GM18870 (cell line): Measurements from ENCODE around the gene RIOK3.
"Not testable (repeated sequence)": the region's sequence is repeated elsewhere in the genome, so short reads cannot be mapped to it uniquely, and the experiment has no call there.

Source experiments
- ATAC-seq: cut with Tn5 transposase; IDR thresholded peaks from one replicate; pipeline ENCODE4 v1.9.1; 2021; ENCODE audit warnings: moderate library complexity; ENCODE audit not compliant: unreplicated experiment

Gene RIOK3

DNA sequence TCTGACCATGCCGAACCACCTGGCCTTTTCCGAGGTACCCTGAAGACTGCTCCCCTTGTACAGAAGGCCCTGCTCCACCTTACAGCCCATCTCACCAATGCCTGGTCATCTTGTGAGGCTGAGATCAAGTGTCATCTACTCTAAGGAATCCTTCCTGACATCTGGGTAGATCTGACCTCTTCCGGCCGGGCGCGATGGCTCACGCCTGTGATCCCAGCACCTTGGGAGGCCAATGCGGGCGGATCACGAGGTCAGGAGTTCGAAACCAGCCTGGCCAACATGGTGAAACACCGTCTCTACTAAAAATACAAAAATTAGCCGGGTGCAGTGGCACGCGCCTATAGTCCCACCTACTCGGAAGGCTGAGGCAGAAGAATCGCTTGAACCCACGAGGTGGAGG, 2.1 kb upstream of the RIOK3 start:
- ATAC-seq: no peak

DNA sequence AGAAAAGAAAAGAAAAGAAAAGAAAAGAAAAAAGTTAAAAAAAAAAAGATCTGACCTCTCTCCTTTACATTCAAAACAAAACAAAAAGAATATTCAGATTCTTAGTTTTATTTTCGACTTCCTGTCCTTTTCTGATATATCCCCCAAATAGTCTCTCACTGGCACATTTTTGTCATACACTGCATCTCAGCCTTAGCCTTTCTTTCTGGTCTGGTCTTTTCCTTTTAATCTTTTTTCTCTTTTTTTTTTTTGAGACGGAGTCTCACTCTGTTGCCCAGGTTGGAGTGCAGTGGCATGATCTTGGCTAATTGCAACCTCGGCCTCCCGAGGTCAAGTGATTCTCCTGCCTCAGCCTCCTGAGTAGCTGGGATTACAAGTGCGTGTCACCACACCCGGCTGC, 1.6 kb upstream of the RIOK3 start:
- ATAC-seq: no peak

DNA sequence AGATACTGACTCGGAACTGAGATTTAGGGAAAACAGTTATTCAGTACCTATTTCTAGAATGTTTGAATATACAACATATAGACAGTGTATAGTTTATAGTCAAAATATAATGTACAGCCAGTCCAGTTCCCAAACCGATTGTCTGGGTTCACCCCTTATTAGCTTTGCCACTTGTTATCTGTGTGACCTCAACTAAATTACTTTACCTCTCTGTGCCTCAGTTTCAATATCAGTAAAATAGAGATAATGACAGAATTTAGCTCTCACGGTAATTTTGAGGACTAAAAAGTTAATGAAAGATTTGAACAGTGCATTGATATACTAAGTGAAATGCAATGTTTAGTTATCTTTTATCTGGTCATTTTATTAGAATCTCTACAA, 750 bp upstream of the RIOK3 start:
- no peak for ATAC-seq

DNA sequence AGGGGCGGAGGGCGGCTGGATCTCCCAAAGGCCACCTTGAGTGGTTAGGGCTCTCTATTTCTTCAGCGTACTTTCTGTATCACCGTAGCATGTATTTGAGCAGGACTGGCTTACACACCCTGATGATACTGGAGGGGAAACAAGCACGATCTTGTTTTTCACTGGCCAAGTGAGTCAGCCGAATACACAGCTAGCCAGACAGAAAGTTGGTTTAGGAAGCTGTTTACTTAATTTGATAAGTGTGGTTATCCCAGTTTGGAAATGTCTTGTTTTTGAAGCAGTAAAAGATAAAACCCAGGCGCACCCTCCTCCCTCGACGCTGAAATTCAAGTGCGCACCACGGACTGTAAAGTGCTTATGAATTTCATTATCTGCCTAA, 582 bp downstream of the RIOK3 start:
- no peak for ATAC-seq

DNA sequence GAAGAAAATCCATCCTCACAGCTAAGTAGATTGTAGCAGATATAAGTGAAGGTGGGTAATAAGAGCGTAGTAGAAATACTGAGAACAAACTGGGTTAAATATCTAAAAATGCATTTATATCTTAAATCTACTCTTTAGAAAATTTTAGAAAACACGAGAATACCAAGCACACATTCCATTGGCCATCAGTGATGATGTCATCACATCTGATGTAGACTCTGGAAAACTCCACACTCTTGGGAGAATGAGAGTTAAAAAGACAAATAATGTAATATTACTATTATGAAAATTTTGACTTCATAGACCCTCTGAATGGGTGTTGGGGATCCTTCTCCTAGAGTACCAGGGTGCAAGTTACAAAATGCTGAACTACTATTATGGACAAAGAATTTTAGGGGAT, 3.7 kb downstream of the RIOK3 start:
- ATAC-seq: no peak

DNA sequence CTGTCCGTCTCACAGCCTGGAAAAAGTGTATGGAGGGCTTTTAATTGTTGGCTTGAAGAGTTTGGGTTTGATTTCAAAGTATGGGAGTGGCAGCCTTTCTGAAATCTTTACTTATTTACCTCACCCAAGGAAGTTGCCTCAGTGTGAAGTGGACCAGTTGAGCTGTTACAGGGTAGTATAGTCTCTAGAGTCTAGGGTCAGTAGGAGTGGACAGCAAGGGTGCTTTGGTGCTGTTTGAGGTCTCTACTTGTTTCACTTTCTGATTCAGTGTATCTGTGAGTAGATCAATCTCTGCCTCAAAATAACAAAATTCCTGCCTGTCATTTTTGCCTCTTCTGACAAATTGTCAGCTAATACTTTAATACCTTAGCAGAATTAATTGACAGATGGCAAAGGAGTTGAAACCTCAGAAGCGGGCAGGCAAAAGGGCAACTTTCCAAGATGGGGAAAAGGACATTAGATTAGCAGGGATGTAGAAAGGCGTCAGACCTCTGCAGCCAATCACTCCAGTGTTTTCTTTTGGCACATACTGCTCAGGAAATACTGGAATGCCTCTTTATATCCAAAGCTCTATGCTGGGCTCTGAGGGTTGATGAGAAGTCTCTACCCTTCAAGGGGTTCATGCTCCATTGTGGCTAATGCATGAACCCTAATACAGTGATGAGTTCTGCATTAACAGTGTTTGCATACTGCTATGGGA, 5.9 kb downstream of the RIOK3 start:
- ATAC-seq: no peak

DNA sequence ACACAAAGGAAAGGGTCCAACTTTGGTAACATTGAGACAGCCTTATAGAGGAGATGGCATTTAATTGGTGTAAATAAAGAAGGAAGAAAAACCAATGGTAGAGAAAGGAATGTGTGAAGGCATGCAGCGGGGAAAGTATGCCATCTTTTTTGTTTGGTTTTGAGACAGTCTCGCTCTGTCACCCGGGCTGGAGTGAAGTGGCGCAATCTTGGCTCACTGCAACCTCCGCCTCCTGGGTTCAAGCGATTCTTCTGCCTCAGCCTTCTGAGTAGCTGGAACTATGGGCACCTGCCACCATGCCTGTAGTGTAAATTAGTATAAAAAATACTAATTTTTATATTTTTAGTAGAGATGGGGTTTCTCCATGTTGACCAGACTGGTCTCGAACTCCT, 6.4 kb downstream of the RIOK3 start:
- no peak for ATAC-seq

DNA sequence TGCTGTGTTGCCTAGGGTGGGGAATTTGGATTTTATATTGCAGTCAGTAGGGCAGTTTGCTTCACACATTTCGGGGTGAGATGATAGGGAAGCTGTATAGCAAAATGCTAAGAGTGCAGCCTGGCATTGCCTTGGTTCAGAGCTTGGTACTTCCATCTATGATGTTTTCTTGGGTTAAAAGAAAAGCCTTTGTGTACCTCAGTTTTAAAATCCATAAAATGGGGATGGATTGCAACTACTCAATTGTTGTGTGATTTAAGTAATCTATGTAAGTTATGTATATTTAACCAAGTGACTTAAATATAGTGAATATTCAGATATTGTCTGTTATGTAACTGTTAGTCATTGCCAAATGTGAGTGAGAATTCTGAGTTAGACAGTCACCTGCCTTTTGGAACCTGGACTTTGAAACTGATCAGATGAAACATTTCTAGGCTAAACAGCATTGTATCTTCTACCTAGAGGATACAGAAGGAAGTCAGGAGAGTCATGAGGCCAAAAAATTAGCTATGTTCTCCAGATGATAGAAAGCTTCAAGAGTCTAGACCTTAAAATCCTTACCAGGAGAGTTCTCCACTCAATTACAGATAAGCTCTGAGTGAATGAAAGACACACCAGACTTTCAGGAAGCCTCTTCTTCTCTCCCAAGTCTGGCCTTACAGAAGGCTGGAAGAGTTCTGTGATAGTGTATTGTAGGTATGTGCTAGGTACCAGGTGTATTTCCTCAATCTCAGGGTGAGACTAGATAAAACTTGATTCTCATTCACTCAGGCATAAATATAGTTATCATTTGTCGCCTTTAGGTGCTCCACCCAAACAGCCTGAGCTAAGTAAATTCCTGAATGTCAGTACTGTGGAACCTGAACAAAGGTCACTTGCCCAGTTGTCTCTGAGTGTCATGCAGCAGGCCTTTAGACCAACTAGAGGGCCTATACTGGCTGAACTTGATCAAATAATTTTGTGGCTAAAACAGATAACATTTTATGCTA, 7.5 kb downstream of the RIOK3 start:
- ATAC-seq: no peak

DNA sequence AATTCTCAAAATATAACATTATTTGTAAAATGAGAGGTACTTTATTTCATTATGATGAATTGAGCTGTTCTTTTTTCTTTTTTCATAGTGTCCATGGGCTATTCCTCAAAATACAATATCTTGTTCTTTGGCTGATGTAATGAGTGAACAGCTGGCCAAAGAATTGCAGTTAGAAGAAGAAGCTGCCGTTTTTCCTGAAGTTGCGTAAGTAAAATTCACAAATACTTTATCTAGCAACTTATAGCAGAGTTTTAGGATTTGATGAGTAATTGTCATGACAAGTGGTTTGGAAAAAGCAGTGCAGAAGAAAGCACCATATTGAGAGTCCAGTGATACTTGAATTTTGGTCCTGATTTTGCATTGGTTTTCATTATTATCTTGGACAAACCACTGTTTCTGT, 9.8 kb downstream of the RIOK3 start:
- ATAC-seq: no peak

DNA sequence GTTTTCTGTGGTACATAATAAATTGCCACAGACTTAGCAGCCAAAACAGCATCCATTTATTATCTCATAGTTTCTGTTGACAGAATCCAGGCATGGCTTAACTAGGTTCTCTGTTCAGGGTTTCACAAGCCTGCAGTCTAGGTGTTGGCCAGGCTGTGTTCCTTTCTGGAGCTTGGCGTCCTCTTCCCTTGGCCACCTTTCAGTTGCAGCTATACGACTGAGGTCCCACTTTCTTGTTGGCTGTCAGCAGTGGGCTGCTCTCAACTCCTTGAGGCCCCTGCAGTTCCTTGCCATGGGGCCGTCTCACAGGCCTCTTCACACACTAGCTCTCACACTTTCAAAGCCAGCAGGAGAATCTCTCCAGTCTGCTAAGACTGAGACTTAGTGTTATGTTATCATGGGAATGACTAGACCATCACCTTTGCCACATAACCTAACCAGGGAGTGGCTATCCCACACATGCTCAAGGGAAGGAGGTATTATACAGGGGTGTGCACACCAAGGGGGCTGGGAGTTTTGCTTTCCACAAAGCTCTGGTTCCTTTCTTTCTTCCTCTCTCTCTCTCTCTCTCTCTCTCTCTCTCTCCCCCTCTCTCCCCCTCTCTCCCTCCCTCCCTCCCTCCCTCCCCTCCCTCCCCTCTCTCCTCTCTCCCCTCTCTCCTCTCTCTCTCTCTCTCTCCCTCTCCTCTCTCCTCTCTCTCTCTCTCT, 15.8 kb downstream of the RIOK3 start:
- no peak for ATAC-seq

DNA sequence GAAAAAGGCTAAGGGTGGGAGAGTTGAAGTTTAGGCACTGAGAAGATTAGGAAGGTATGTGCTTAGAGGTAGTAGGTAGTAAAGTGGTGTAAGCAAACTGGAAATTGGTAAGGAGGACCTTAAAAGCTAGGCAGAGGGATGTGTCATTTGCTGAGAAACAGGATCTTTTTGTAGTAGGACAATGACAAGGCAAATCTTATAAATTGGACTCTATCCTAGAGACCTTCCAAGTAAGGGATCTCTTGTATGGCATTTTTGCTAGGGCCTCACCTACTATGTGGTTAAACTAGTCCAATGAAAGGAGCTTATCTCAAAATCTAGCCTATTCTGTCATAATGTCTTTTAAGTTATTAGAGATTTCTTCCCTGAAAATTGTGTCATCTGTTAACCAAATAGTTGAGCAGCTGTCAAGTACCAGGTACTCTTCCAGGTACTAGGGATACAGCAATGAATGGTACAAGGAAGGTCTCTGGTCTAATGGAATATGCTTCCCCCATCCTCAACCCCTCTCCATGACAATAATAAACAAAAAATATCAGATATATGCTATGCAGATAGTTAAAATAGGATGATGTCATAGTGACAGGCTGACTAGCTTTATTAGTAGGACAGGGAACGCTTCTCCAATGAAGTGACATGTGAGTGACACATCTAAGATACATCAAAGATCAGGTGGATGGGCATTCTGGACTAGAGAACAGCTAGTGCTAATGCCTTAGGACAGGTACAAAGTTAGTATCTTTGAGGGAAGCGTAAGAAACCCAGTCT, 17.7 kb downstream of the RIOK3 start:
- no peak for ATAC-seq

DNA sequence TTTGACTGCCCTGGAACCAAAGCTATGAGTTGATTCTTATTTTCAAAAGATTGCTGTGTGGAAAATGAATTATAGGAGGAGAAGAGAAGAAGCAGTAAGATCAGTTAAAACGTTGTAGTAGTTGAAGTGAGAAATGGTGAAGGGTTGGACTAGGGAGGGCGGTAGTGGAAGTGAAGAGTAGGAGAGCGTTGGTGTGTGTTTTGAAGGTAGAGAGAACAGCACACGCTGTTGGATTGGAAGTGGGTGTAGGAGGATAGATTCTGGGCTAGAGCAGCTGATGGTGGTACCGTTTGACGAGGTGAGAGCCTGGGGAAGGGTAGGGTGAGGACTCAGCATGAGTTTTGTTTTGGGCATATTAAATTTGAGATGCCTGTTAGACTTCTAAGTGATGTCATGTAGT, 18.4 kb downstream of the RIOK3 start:
- ATAC-seq: no peak

DNA sequence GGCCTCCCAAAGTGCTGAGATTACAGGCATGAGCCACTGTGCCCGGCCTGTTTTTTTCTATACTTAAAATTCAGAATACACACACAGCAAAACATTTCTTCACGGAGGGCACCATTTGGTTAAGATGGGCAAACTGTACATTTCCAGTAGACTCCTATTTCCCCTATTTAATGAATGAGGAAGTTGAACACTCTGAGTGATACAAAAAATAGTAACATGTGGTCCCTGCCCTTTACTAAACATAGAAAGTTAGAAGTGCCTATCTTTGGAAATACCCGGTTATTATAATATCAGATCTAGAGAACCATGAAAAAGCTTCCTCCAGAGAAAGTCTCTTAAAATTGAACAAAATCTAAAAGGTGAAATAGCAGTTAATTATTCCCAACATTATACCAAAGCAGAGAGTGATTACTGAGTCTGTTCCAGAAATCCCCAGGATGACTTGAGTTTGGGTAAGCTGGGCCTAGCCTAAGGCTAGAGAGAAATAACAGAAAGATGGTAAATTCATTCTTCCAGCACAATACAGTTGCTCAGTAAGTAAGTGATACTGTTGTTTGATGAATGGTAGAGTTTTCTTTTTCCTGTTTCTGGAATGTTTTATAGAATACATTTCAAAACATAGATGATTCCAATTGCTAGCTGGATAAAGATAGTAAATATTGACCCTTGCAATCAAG, 26.9 kb downstream of the RIOK3 start:
- no peak for ATAC-seq

DNA sequence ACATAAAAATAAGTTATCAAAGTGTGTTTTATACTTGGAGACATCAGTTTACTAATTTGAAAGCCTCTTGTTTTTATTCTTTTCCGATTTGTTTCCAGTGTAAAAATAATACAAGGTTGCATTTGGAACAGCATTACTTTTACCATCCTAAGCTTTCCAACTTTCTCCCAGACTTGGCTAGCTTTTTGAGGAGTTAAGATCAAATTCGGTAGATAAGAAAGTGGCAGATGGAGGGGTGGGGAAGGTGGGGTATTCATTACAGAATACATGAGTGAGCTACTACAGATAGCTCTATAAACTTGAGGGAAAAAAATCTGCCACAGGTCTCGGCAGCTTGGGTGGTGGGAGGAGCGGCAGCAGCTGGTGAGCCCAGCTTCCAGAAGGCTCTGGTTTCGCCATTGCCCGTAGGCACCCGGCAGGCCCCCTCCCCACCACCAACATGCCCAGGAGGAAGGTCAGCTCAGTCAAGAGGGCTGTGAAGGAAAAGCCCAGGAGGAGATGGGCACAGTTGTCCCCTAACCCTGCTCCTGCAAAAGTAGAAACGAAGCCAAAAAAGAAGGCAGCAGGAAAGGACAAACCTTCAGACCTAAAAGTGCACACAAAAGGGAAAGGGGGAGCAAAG, 31.6 kb downstream of the RIOK3 start:
- no peak for ATAC-seq

DNA sequence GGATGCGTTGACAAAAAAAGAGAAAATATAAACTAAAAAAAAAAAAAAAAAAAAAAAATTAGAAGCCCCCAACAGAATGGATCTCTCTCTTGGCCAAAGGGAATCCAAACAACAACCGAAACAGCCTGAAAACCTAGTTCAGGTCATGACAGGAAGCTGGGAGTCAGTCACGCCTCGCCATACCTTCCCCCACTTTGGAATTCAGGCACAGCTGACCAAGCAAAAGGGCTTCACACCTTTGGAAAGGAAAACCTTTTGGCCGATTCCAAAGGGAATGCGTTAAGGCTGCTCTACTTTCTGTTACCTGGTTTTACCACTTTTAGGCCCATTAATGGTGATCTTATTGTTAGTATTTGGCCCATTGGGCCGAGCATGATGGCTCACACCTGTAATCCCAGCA, 32.3 kb downstream of the RIOK3 start:
- ATAC-seq: no peak

DNA sequence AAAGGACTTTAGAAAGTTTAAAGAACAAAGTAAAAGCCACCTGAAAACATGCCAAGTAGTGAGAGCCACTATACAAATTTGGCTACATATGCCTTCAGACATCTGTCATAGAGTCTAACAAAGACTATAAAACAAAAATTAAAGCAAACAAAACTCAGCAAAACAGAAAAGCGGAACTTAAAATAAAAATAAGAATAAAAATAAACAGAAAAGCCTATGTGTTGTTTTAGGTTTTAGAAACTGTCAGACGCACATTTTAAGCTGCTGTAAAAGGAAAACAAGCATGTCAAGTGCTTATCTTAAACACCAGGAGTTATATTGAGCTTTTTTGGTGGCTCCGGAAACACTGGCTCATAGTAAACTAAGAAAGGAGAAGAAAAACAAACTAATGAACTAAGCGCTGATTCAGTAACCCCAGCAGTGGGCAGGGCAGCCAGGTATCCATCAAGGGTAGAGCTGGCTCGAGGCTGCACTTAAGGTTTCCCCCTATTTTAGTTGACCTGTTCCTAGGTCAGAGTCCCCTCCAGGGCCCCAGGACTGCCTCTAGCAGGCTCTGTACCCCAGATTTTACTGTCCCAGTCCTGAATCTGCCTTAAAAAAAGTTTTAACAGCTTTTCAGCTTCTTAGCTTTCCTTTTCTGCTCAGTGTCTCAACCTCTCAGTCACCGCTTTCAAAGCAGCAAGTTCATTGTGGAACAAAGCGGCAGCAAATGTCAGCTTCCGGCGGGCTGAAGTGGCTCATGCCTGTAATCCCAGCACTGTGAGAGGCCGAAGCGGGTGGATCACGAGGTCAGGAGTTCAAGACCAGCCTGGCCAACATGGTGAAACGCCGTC, 34.9 kb downstream of the RIOK3 start:
- ATAC-seq: peak; percentile 49

DNA sequence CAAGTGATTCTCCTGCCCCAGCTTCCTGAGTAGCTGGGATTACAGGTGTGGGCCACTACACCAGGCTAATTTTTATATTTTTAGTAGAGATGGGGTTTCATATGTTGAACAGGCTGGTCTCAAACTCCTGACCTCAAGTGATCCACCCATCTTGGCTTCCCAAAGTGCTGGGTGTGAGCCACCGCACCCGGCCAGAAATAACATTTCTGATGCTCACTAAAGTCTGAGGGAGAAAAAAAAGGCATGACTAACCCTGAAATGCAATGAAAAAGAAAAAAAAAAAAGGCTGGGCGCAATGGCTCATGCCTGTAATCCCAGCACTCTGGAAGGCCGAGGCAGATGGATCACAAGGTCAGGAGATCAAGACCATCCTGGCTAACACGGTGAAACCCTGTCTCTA, 36.5 kb downstream of the RIOK3 start:
- not testable (repeated sequence) for ATAC-seq

DNA sequence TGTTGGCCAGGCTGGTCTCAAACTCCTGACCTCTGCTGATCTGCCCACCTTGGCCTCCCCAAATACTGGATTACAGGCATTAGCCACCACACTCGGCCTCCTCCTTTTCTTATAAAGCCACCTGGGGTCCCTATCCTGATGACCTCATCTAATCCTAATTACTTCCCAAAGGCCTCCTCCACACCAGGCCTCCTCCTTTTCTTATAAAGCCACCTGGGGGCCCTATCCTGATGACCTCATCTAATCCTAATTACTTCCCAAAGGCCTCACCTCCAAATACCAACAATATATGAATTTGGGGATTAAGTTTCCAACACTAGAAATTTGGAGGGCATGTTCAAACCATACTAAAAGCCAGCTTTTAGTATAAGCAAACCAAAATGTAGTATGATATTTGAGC, 40.6 kb downstream of the RIOK3 start:
- no peak for ATAC-seq

DNA sequence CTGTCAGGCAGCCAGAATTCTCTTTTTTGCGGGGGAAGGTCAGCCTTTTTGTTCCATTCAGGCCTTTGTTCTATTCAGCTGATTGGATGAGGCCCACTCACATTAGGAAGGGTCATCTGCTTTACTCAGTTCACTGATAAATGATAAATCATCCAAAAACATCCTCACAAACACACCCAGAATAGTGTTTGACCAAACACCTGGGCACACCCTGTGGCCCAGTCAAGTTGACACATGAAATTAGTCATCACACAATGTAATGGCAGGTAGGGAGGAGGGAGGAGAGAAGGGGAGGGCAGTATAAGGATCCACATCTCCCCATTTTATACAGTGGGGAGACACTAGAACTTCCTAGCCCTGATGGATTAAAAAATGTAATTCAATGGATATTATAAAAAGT, 41.9 kb downstream of the RIOK3 start:
- ATAC-seq: no peak
